ENCODE results near the gene TMEM250. TPM values are rescaled to one million over a fixed set of nuclear protein-coding genes. Genes with fewer than 3 reads are reported as not detected.

Gene TMEM250
- total RNA-seq, 1 donor from 2014 or later: 64.8 TPM

- no peaks in the 10 kb centered on the region for H3K27me3 ChIP-seq (ENCODE audit: control insufficient read depth, insufficient read depth, low read length)
- H3K4me3 ChIP-seq (ENCODE audit: low read depth, low read length): no peak overlapping the region
- no peaks in the 10 kb centered on the region for H3K36me3 ChIP-seq (ENCODE audit: control insufficient read depth, insufficient read depth, low read length)
- no peak for DNase-seq (ENCODE audit: low read depth)
- TF ChIP-seq, protein P1, sequence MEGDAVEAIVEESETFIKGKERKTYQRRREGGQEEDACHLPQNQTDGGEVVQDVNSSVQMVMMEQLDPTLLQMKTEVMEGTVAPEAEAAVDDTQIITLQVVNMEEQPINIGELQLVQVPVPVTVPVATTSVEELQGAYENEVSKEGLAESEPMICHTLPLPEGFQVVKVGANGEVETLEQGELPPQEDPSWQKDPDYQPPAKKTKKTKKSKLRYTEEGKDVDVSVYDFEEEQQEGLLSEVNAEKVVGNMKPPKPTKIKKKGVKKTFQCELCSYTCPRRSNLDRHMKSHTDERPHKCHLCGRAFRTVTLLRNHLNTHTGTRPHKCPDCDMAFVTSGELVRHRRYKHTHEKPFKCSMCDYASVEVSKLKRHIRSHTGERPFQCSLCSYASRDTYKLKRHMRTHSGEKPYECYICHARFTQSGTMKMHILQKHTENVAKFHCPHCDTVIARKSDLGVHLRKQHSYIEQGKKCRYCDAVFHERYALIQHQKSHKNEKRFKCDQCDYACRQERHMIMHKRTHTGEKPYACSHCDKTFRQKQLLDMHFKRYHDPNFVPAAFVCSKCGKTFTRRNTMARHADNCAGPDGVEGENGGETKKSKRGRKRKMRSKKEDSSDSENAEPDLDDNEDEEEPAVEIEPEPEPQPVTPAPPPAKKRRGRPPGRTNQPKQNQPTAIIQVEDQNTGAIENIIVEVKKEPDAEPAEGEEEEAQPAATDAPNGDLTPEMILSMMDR (IDR thresholded peaks at IDR 0.05; ENCODE audit: insufficient read depth, low read length, poor library complexity, severe bottlenecking): no peak
Measured at GRCh38 chr9:136114610-136115009, 4.1 kb downstream of the TMEM250 start.

- no peaks in the 10 kb centered on the region for H3K27me3 ChIP-seq (ENCODE audit: control insufficient read depth, insufficient read depth, low read length)
- TF ChIP-seq, protein P1 (IDR thresholded peaks at IDR 0.05; ENCODE audit: insufficient read depth, low read length, poor library complexity, severe bottlenecking): no peak
- no peak overlapping the region for H3K4me3 ChIP-seq (ENCODE audit: low read depth, low read length)
- H3K36me3 ChIP-seq (ENCODE audit: control insufficient read depth, insufficient read depth, low read length): no peaks in the 10 kb centered on the region
- DNase-seq (ENCODE audit: low read depth): no peak
Measured at GRCh38 chr9:136112541-136112940, 6.1 kb downstream of the TMEM250 start.

GRCh38 chr9:136111910-136112309, 6.8 kb downstream of the TMEM250 start:
- TF ChIP-seq, protein P1 (IDR thresholded peaks at IDR 0.05; ENCODE audit: insufficient read depth, low read length, poor library complexity, severe bottlenecking): no peak
- H3K36me3 ChIP-seq (ENCODE audit: control insufficient read depth, insufficient read depth, low read length): no peaks in the 10 kb centered on the region
- H3K4me3 ChIP-seq (ENCODE audit: low read depth, low read length): no peak overlapping the region
- no peaks in the 10 kb centered on the region for H3K27me3 ChIP-seq (ENCODE audit: control insufficient read depth, insufficient read depth, low read length)
- no peak for DNase-seq (ENCODE audit: low read depth)

DNA sequence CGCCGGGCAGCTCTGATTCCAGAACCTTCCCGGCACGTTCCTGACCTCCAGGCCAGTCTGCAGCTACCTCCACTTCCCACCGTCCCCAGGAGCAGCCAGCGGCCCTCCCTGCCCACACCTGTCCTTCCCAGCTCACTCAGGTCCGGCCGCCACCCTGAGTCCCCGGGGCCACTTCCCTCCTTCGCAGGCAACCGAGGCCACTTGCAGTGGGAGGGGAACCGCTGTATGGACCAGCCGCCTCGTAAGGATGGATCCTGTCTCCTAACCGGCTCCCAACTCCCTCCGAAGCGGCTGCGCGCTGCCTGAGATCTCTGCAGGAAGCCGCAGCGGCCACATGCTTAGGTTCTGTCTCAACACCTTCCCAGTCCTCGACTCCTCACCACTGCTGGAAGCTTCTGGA, 7.5 kb downstream of the TMEM250 start:
- Histone ChIP-seq H3K4me3 (ENCODE audit: low read depth, low read length) (no peak overlapping the region), H3K36me3 (ENCODE audit: control insufficient read depth, insufficient read depth, low read length) (no peaks in the 10 kb centered on the region), H3K27me3 (ENCODE audit: control insufficient read depth, insufficient read depth, low read length) (no peaks in the 10 kb centered on the region)
- TF ChIP-seq, protein P1 (IDR thresholded peaks at IDR 0.05; ENCODE audit: insufficient read depth, low read length, poor library complexity, severe bottlenecking): no peak
- no peak for DNase-seq (ENCODE audit: low read depth)

DNA sequence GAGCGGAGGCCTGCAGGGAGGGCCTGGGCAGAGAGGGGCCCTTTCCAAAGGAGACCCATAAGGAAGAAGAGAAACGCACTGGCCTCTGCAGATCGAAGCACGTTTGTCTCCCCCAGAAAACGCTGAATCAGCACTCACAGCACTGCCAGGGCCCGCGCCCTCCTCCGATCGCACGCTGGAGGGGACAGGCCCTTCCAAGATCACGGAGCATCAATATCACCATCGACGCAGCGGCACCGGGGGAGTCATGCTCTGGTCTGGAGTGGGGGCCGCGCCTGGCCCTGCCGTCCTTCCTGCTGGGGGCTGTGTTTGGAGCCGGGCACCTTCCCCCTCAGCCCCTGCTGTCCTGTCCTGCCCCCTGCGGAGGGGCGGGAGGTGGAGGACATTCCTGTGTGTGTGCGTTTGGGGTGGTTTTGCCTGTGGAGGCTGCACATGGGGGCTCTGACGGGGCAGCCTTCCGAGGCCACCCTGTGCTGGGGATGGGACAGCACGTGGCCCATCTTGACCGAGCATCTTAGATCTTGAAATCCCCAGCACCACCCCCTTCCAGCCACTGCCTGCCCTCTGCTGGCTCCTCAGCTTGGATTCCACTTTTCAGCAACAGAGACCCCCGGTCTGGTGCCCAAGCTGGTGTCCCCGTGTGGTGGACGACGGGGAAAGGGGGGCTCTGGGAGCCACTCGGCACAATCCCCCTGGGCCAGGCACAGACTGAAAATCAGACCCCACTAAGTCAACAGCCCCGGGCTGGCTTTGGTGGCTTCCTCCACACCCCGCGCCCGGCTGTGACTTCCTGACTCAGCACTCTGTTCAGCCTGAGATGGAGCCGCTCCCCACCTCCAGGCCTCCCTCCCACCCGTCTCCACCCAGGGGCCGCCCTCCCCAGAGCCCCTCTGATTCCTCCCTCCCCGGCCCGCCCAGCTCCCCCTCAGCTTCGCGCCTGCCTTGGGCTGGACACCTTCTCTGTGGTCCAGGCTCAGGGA, 8.3 kb downstream of the TMEM250 start:
- Histone ChIP-seq H3K36me3 (ENCODE audit: control insufficient read depth, insufficient read depth, low read length) (no peaks in the 10 kb centered on the region), H3K4me3 (ENCODE audit: low read depth, low read length) (peak overlapping the region; percentile 10), H3K27me3 (ENCODE audit: control insufficient read depth, insufficient read depth, low read length) (no peaks in the 10 kb centered on the region)
- TF ChIP-seq, protein P1 (IDR thresholded peaks at IDR 0.05; ENCODE audit: insufficient read depth, low read length, poor library complexity, severe bottlenecking): peak; percentile 46
- no peak for DNase-seq (ENCODE audit: low read depth)

All from kidney epithelial cell (primary cell).